Neural progenitor cell (in vitro differentiated cells): Measurements from ENCODE around the gene SARDH.

ENCODE experiments used
- CTCF ChIP-seq: fragments of 200-600 bp; sonication (generic); IDR thresholded peaks from 2 replicates; pipeline ENCODE4 v1.5.1; 2017; ENCODE audit warnings: antibody characterized with exemption, mild to moderate bottlenecking
- EZH2 ChIP-seq: fragments of 200-600 bp; sonication (generic); IDR thresholded peaks from 2 replicates; pipeline ENCODE4 v1.6.1; 2017; ENCODE audit warnings: antibody characterized with exemption, mild to moderate bottlenecking, moderate library complexity
- EZH2phosphoT487 ChIP-seq: fragments of 200-600 bp; sonication (generic); IDR thresholded peaks from 2 replicates; pipeline ENCODE4 v1.6.1; 2017; ENCODE audit warnings: antibody characterized with exemption

DNA sequence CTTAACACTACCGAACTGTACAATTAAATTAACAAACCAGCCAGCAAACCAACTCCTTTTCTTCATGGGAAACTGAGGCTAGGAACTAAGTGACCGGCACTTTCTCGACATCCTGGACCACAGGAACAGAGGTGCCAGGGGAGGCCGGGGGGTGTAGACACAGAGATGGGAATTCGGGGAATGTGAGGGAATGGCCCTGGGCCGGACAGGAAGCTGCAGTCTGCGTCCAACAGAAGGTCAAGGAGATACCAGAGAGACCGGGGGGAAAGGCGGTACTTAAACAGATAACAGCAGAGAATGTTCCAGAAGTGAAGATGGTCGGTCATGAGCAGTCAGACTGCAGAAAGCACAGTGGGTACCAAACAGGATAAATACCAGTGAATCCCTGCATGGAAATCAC is 61.7 kb downstream of the SARDH start:
- no peak for TF ChIP-seq CTCF
- TF ChIP-seq EZH2phosphoT487, result no peak
- no peak for TF ChIP-seq EZH2
